ENCODE data around the gene SEC14L1.

SEC14L1 gene

GRCh38 chr17:77257169-77257568, 116.4 kb downstream of the SEC14L1 start:
- TF ChIP-seq EZH2 (optimal IDR thresholded peaks at IDR 0.05; ENCODE audit: low read depth, low read length), result no peak
- no peak for TF ChIP-seq CTCF (IDR thresholded peaks at IDR 0.05; ENCODE audit: low read length)
- no peak for TF ChIP-seq EZH2phosphoT487 (IDR thresholded peaks at IDR 0.05; ENCODE audit: low read length)
- Histone ChIP-seq H3K4me1 (ENCODE audit: low read length) (no peaks in the 10 kb centered on the region), H2AFZ (ENCODE audit: low read length) (no peak overlapping the region), H3K9me2 (replicated peaks; ENCODE audit: insufficient read depth, low read length) (no peaks in the 10 kb centered on the region), H3K27me3 (replicated peaks; ENCODE audit: insufficient read depth, low read length) (peaks cover 4% of the 10 kb centered on the region; the same call in 1 of the 2 replicates), H3K79me2 (ENCODE audit: low read length) (no peaks in the 10 kb centered on the region), H3K4me2 (ENCODE audit: low read depth, low read length) (no peak overlapping the region), H3F3A (ENCODE audit: insufficient read depth, low read length) (no peaks in the 10 kb centered on the region), H3K36me3 (replicated peaks; ENCODE audit: insufficient read depth, low read length) (no peaks in the 10 kb centered on the region), H3K9me3 (replicated peaks; ENCODE audit: insufficient read depth, low read length) (no peaks in the 10 kb centered on the region), H3K9ac (ENCODE audit: low read length) (no peak overlapping the region), H4K20me1 (ENCODE audit: insufficient read depth, low read length) (no peaks in the 10 kb centered on the region), H3K4me3 (ENCODE audit: low read length) (no peak overlapping the region), H3K27ac (ENCODE audit: low read length) (no peak overlapping the region)
- DNase-seq, result no peak

- TF ChIP-seq EZH2phosphoT487 (IDR thresholded peaks at IDR 0.05; ENCODE audit: low read length), result no peak
- TF ChIP-seq CTCF (IDR thresholded peaks at IDR 0.05; ENCODE audit: low read length), result no peak
- no peak for TF ChIP-seq EZH2 (optimal IDR thresholded peaks at IDR 0.05; ENCODE audit: low read depth, low read length)
- H3K9me3 ChIP-seq (replicated peaks; ENCODE audit: insufficient read depth, low read length), result no peaks in the 10 kb centered on the region
- H3K4me1 ChIP-seq (ENCODE audit: low read length), result no peaks in the 10 kb centered on the region
- H3K4me3 ChIP-seq (ENCODE audit: low read length), result no peak overlapping the region
- H3K27ac ChIP-seq (ENCODE audit: low read length), result no peak overlapping the region
- H3K27me3 ChIP-seq (replicated peaks; ENCODE audit: insufficient read depth, low read length), result peaks cover 4% of the 10 kb centered on the region; the same call in 1 of the 2 replicates
- no peaks in the 10 kb centered on the region for H3F3A ChIP-seq (ENCODE audit: insufficient read depth, low read length)
- no peaks in the 10 kb centered on the region for H4K20me1 ChIP-seq (ENCODE audit: insufficient read depth, low read length)
- H3K36me3 ChIP-seq (replicated peaks; ENCODE audit: insufficient read depth, low read length), result no peaks in the 10 kb centered on the region
- no peak for DNase-seq
- no peaks in the 10 kb centered on the region for H3K79me2 ChIP-seq (ENCODE audit: low read length)
- no peak overlapping the region for H3K9ac ChIP-seq (ENCODE audit: low read length)
- no peak overlapping the region for H3K4me2 ChIP-seq (ENCODE audit: low read depth, low read length)
- no peak overlapping the region for H2AFZ ChIP-seq (ENCODE audit: low read length)
- no peaks in the 10 kb centered on the region for H3K9me2 ChIP-seq (replicated peaks; ENCODE audit: insufficient read depth, low read length)
These were observed 117.1 kb downstream of the SEC14L1 start for GRCh38 chr17:77257596-77258458.

GRCh38 chr17:77258638-77259037, 117.9 kb downstream of the SEC14L1 start:
- no peak for DNase-seq
- no peak overlapping the region for H3K27ac ChIP-seq (ENCODE audit: low read length)
- no peak for TF ChIP-seq CTCF (IDR thresholded peaks at IDR 0.05; ENCODE audit: low read length)
- no peak for TF ChIP-seq EZH2phosphoT487 (IDR thresholded peaks at IDR 0.05; ENCODE audit: low read length)
- TF ChIP-seq EZH2 (optimal IDR thresholded peaks at IDR 0.05; ENCODE audit: low read depth, low read length), result no peak

More at GRCh38 chr17:77258638-77259037, 117.9 kb downstream of the SEC14L1 start:
- Histone ChIP-seq H3K27me3 (replicated peaks; ENCODE audit: insufficient read depth, low read length) (peaks cover 4% of the 10 kb centered on the region; the same call in 1 of the 2 replicates), H3K9me2 (replicated peaks; ENCODE audit: insufficient read depth, low read length) (no peaks in the 10 kb centered on the region), H3K9ac (ENCODE audit: low read length) (no peak overlapping the region), H2AFZ (ENCODE audit: low read length) (no peak overlapping the region), H3K9me3 (replicated peaks; ENCODE audit: insufficient read depth, low read length) (no peaks in the 10 kb centered on the region), H3F3A (ENCODE audit: insufficient read depth, low read length) (no peaks in the 10 kb centered on the region), H3K79me2 (ENCODE audit: low read length) (no peaks in the 10 kb centered on the region), H3K36me3 (replicated peaks; ENCODE audit: insufficient read depth, low read length) (no peaks in the 10 kb centered on the region), H4K20me1 (ENCODE audit: insufficient read depth, low read length) (no peaks in the 10 kb centered on the region), H3K4me1 (ENCODE audit: low read length) (no peaks in the 10 kb centered on the region), H3K4me2 (ENCODE audit: low read depth, low read length) (no peak overlapping the region), H3K4me3 (ENCODE audit: low read length) (no peak overlapping the region)
